Keratinocyte (primary cell): ENCODE measurements around the gene LINGO1. TPM values are rescaled to one million over a fixed set of nuclear protein-coding genes. Genes with fewer than 3 reads are reported as not detected.

ENCODE experiments used
- DNase-seq: peaks from one replicate; pipeline ENCODE4 v3.0.0-alpha.2; 2011; ENCODE audit warnings: low read depth, missing footprints, low spot score
- FAIRE-seq: peaks from 2 replicates; lab custom pipeline; 2011; peaks lifted over from hg19 to GRCh38; lab: Jason Lieb, UNC
- H2AFZ ChIP-seq: 2 replicates; pipeline ENCODE4 v1.6.0; 2012; ENCODE audit warnings: low read length, control low read depth, inconsistent platforms; ENCODE audit not compliant: control insufficient read depth
- H3K27ac ChIP-seq: 2 replicates; pipeline ENCODE4 v1.5.1; 2011; ENCODE audit warnings: low read length; ENCODE audit not compliant: control insufficient read depth, insufficient read depth
- H3K27me3 ChIP-seq: 3 replicates; pipeline ENCODE4 v1.6.0; 2011; ENCODE audit warnings: low read length; ENCODE audit not compliant: control insufficient read depth, insufficient read depth; ENCODE audit errors: extremely low read depth
- H3K36me3 ChIP-seq, 2 experiments: 2 replicates in 1 of 2; 3 replicates in 1 of 2; pipeline ENCODE4 v1.5.1; 2011; ENCODE audit warnings: low read length in 2 of 2, mild to moderate bottlenecking in 1 of 2; ENCODE audit not compliant: control insufficient read depth in 2 of 2, insufficient read depth in 2 of 2; ENCODE audit errors: extremely low read depth in 1 of 2
- H3K4me1 ChIP-seq: 3 replicates; pipeline ENCODE4 v1.5.1; 2011; ENCODE audit warnings: low read length; ENCODE audit not compliant: control insufficient read depth, insufficient read depth; ENCODE audit errors: extremely low read depth
- H3K4me2 ChIP-seq: 3 replicates; pipeline ENCODE4 v1.6.0; 2011; ENCODE audit warnings: low read depth, low read length; ENCODE audit not compliant: control insufficient read depth, insufficient read depth; ENCODE audit errors: extremely low read depth
- H3K4me3 ChIP-seq, 3 experiments: fragments of 200-600 bp in 1 of 3; sonication (generic) in 1 of 3; 2 replicates in 2 of 3; 3 replicates in 1 of 3; pipeline ENCODE4 v1.5.1; 2011 to 2016; ENCODE audit warnings: low read length in 3 of 3, mild to moderate bottlenecking in 3 of 3, control low read depth in 2 of 3, inconsistent platforms in 1 of 3, low read depth in 1 of 3, mixed read lengths in 1 of 3, mixed run types in 1 of 3, moderate library complexity in 1 of 3; ENCODE audit not compliant: control insufficient read depth in 2 of 3, insufficient read depth in 2 of 3; ENCODE audit errors: extremely low read depth in 1 of 3
- H3K79me2 ChIP-seq: 2 replicates; pipeline ENCODE4 v1.6.0; 2012; ENCODE audit warnings: low read length; ENCODE audit not compliant: control insufficient read depth, insufficient read depth
- H3K9ac ChIP-seq: 3 replicates; pipeline ENCODE4 v1.6.0; 2011; ENCODE audit warnings: low read length; ENCODE audit not compliant: control insufficient read depth, insufficient read depth; ENCODE audit errors: extremely low read depth
- H3K9me1 ChIP-seq: 3 replicates; pipeline ENCODE4 v1.6.0; 2011; ENCODE audit warnings: low read length; ENCODE audit not compliant: control insufficient read depth, insufficient read depth; ENCODE audit errors: extremely low read depth
- H3K9me3 ChIP-seq: 2 replicates; pipeline ENCODE4 v1.5.1; 2012; ENCODE audit warnings: low read depth, low read length; ENCODE audit not compliant: control insufficient read depth
- H4K20me1 ChIP-seq: 3 replicates; pipeline ENCODE4 v1.6.0; 2011; ENCODE audit warnings: low read length; ENCODE audit not compliant: control insufficient read depth, insufficient read depth; ENCODE audit errors: extremely low read depth
- CTCF ChIP-seq, 3 experiments: IDR thresholded peaks in 1 of 3; conservative IDR thresholded peaks in 1 of 3; optimal IDR thresholded peaks in 1 of 3; 2 replicates in 2 of 3; 3 replicates in 1 of 3; pipeline versions ENCODE3 to v1.5.1; 2011; ENCODE audit warnings: low read length in 3 of 3, mild to moderate bottlenecking in 3 of 3, moderate library complexity in 2 of 3, control low read depth in 1 of 3, inconsistent platforms in 1 of 3; ENCODE audit not compliant: insufficient read depth in 2 of 3; ENCODE audit errors: extremely low read depth in 1 of 3
- EZH2 ChIP-seq: IDR thresholded peaks from one replicate; pipeline ENCODE4 v1.6.1; 2012; ENCODE audit warnings: inconsistent platforms, mild to moderate bottlenecking, low read length, moderate library complexity
- dilution Hi-C: fragments of 300-500 bp; cut with MboI; formaldehyde crosslinking; loops from one replicate; pipeline ENCODE4 v1.7.0; 2020; ENCODE audit warnings: low sequenced_read_pairs; ENCODE audit not compliant: extremely low pct_ligation_motif_present
- polyA plus RNA-seq, 5 experiments: library from polyadenylated mRNA; depleted of rRNA in 3 of 5; stranded (reverse) in 3 of 5; stranded (forward) in 1 of 5; unstranded in 1 of 5; fragments of >200 nt; gene quantifications; 1 replicate in 1 of 5; 2 replicates in 3 of 5; 3 replicates in 1 of 5; pipeline versions ENCODE4 v1.2.1 to v1.2.3, GENCODE V29; 2011 to 2012; ENCODE audit warnings: missing spikeins in 2 of 5, low read depth in 1 of 5, low replicate concordance in 1 of 5

Gene LINGO1
- polyA plus RNA-seq, 1 donor (not counting 4 experiments of a cell fraction or from before 2014, with no cell fraction given), result not detected

GRCh38 chr15:77580996-77581682 lies 51.6 kb downstream of the LINGO1 start:
- H3K79me2 ChIP-seq, result no peaks in the 10 kb centered on the region
- H3K36me3 ChIP-seq, result no peaks in the 10 kb centered on the region
- no peaks in the 10 kb centered on the region for H3K4me1 ChIP-seq
- H3K9ac ChIP-seq, result no peak overlapping the region
- no peak overlapping the region for H3K4me2 ChIP-seq
- FAIRE-seq (no peak), DNase-seq (no peak)
- H3K9me3 ChIP-seq, result no peaks in the 10 kb centered on the region
- no peaks in the 10 kb centered on the region for H3K9me1 ChIP-seq
- no peak for TF ChIP-seq EZH2
- TF ChIP-seq CTCF (optimal IDR thresholded peaks at IDR 0.05 in 1 of 3, IDR thresholded peaks at IDR 0.05 in 1 of 3, conservative IDR thresholded peaks at IDR 0.05 in 1 of 3; ENCODE audit: extremely low read depth in 1 of 3, insufficient read depth in 2 of 3, low read length in 3 of 3), result no peak
- no peaks in the 10 kb centered on the region for H4K20me1 ChIP-seq
- no peak overlapping the region for H2AFZ ChIP-seq
- H3K27ac ChIP-seq, result no peak overlapping the region
- no peak overlapping the region for H3K4me3 ChIP-seq
- dilution Hi-C loops, result no loop called here
- peaks cover 33% of the 10 kb centered on the region for H3K27me3 ChIP-seq

GRCh38 chr15:77579498-77580188 lies 53.1 kb downstream of the LINGO1 start:
- Histone ChIP-seq H3K4me3 (no peak overlapping the region), H3K9me1 (no peaks in the 10 kb centered on the region), H3K27me3 (peaks cover 42% of the 10 kb centered on the region), H3K27ac (no peak overlapping the region), H3K4me1 (no peaks in the 10 kb centered on the region), H3K79me2 (no peaks in the 10 kb centered on the region), H3K36me3 (no peaks in the 10 kb centered on the region), H3K9me3 (no peaks in the 10 kb centered on the region), H3K4me2 (no peak overlapping the region), H3K9ac (no peak overlapping the region), H4K20me1 (no peaks in the 10 kb centered on the region), H2AFZ (no peak overlapping the region)
- FAIRE-seq, result no peak
- DNase-seq, result no peak
- TF ChIP-seq EZH2 (no peak), CTCF (optimal IDR thresholded peaks at IDR 0.05 in 1 of 3, IDR thresholded peaks at IDR 0.05 in 1 of 3, conservative IDR thresholded peaks at IDR 0.05 in 1 of 3; ENCODE audit: extremely low read depth in 1 of 3, insufficient read depth in 2 of 3, low read length in 3 of 3) (no peak)
- dilution Hi-C loops, result no loop called here
